HCT116 (cell line): Measurements from ENCODE around the gene EXOSC7. TPM values are rescaled to one million over a fixed set of nuclear protein-coding genes. Genes with fewer than 3 reads are reported as not detected.

Source experiments
- ATAC-seq: fragments of 200-7000 bp; cut with Tn5 transposase; 2 replicates; pipeline ENCODE4 v1.9.1; 2020; ENCODE audit warnings: mild to moderate bottlenecking, moderate library complexity
- BruUV-seq: library from RNA; stranded (reverse); fragments of 400-500 nt; replicated peaks from 2 replicates; lab custom pipeline; 2021; lab: Mats Ljungman, UMichigan
- CTCF ChIA-PET: fragments of 300-600 bp; sonication (Branson Sonifier 250); formaldehyde crosslinking; loops from one replicate; lab custom pipeline; 2021; ENCODE audit warnings: antibody characterized with exemption; lab: Charles Lee
- POLR2A ChIA-PET: fragments of 300-600, 350-600 bp; sonication (Branson Sonifier 250); formaldehyde crosslinking; loops from one replicate; lab custom pipeline; 2021; ENCODE audit warnings: antibody characterized with exemption; lab: Charles Lee
- RAD21 ChIA-PET, 2 experiments: fragments of 300-600 bp; sonication (Branson Sonifier 250); formaldehyde crosslinking; loops; one replicate each; lab custom pipeline; 2023; ENCODE audit warnings: low total read pairs in 2 of 2; ENCODE audit not compliant: uncharacterized antibody in 2 of 2, unreplicated experiment in 2 of 2, low non-redundant PET in 1 of 2; lab: Charles Lee
- DNase-seq: peaks from one replicate; pipeline ENCODE4 v3.0.0-alpha.2; 2010; ENCODE audit warnings: low read depth, low spot score
- H2AFZ ChIP-seq: fragments of 200-600 bp; shearing (Covaris generic), sonication (generic); 2 replicates; pipeline ENCODE4 v1.6.1; 2017; ENCODE audit warnings: low read depth, mixed run types, mixed read lengths, antibody characterized with exemption, low read length; ENCODE audit not compliant: poor library complexity, severe bottlenecking
- H3K27ac ChIP-seq: 2 replicates; pipeline ENCODE4 v1.5.1; 2012; ENCODE audit warnings: low read depth, low read length
- H3K27me3 ChIP-seq: fragments of 200-600 bp; sonication (generic); 2 replicates; pipeline ENCODE4 v1.6.1; 2016; ENCODE audit warnings: mixed run types, low read length, mixed read lengths; ENCODE audit not compliant: insufficient read depth
- H3K36me3 ChIP-seq, 2 experiments: fragments of 200-500 bp in 1 of 2; fragments of 200-600 bp in 1 of 2; sonication (Bioruptor generic) in 1 of 2; sonication (generic) in 1 of 2; 2 replicates each; pipeline versions ENCODE4 v1.5.1 to v1.6.1; 2014 to 2016; ENCODE audit warnings: low read length in 2 of 2, inconsistent platforms in 1 of 2, mixed read lengths in 1 of 2, mixed run types in 1 of 2; ENCODE audit not compliant: insufficient read depth in 2 of 2, control insufficient read depth in 1 of 2
- H3K4me1 ChIP-seq, 2 experiments: fragments of 200-600 bp in 1 of 2; sonication (generic) in 1 of 2; 2 replicates each; pipeline versions ENCODE4 v1.5.1 to v1.6.1; 2012 to 2017; ENCODE audit warnings: low read length in 2 of 2, inconsistent platforms in 1 of 2, mild to moderate bottlenecking in 1 of 2, mixed read lengths in 1 of 2, mixed run types in 1 of 2, moderate library complexity in 1 of 2; ENCODE audit not compliant: insufficient read depth in 2 of 2, control insufficient read depth in 1 of 2
- H3K4me2 ChIP-seq: fragments of 200-600 bp; sonication (generic); 2 replicates; pipeline ENCODE4 v1.6.1; 2017; ENCODE audit warnings: mixed run types, low read length, mixed read lengths
- H3K4me3 ChIP-seq, 2 experiments: fragments of 200-600 bp in 1 of 2; sonication (generic) in 1 of 2; replicated peaks in 1 of 2; 2 replicates each; pipeline ENCODE4 v1.5.1; 2011 to 2016; ENCODE audit warnings: low read length in 2 of 2, control low read depth in 1 of 2, low read depth in 1 of 2, mild to moderate bottlenecking in 1 of 2, mixed read lengths in 1 of 2, mixed run types in 1 of 2
- H3K79me2 ChIP-seq: fragments of 200-600 bp; sonication (generic); 2 replicates; pipeline ENCODE4 v1.6.1; 2017; ENCODE audit warnings: mild to moderate bottlenecking, mixed run types, low read length, moderate library complexity, mixed read lengths; ENCODE audit not compliant: insufficient read depth
- H3K9ac ChIP-seq: fragments of 200-600 bp; sonication (generic); 2 replicates; pipeline ENCODE4 v1.6.1; 2016; ENCODE audit warnings: low read length, mixed read lengths
- H3K9me2 ChIP-seq: fragments of 200-600 bp; sonication (generic), shearing (Covaris generic); 2 replicates; pipeline ENCODE4 v1.6.1; 2017; ENCODE audit warnings: mixed run types, mild to moderate bottlenecking, moderate library complexity; ENCODE audit not compliant: insufficient read depth
- H3K9me3 ChIP-seq, 2 experiments: fragments of 200-500 bp in 1 of 2; fragments of 200-600 bp in 1 of 2; sonication (Bioruptor generic) in 1 of 2; sonication (generic) in 1 of 2; 2 replicates each; pipeline ENCODE4 v1.6.1; 2014 to 2017; ENCODE audit warnings: low read length in 2 of 2, mixed read lengths in 2 of 2, inconsistent platforms in 1 of 2, low read depth in 1 of 2, mild to moderate bottlenecking in 1 of 2, mixed run types in 1 of 2, moderate library complexity in 1 of 2; ENCODE audit not compliant: control insufficient read depth in 1 of 2, insufficient read depth in 1 of 2
- H4K20me1 ChIP-seq: fragments of 200-600 bp; sonication (generic), shearing (Covaris generic); 2 replicates; pipeline ENCODE4 v1.6.1; 2017; ENCODE audit warnings: mixed run types, mild to moderate bottlenecking, moderate library complexity; ENCODE audit not compliant: insufficient read depth
- CBX3 ChIP-seq: IDR thresholded peaks from 2 replicates; pipeline ENCODE4 v1.6.1; 2012; ENCODE audit warnings: low read depth
- CEBPB ChIP-seq: IDR thresholded peaks from 2 replicates; pipeline ENCODE4 v1.6.1; 2012; ENCODE audit warnings: low read depth
- EGR1 ChIP-seq: IDR thresholded peaks from 2 replicates; pipeline ENCODE4 v1.6.1; 2012; ENCODE audit warnings: low read depth
- ELF1 ChIP-seq: IDR thresholded peaks from 2 replicates; pipeline ENCODE4 v1.6.1; 2012; ENCODE audit warnings: low read depth, borderline replicate concordance
- EZH2phosphoT487 ChIP-seq: fragments of 200-600 bp; IDR thresholded peaks from 2 replicates; pipeline ENCODE4 v1.6.1; 2018; ENCODE audit warnings: antibody characterized with exemption, borderline replicate concordance
- FOSL1 ChIP-seq: IDR thresholded peaks from 2 replicates; pipeline ENCODE4 v1.6.1; 2012; ENCODE audit warnings: low read depth
- MAX ChIP-seq: IDR thresholded peaks from 2 replicates; pipeline ENCODE4 v1.6.1; 2012
- POLR2A ChIP-seq: IDR thresholded peaks from 2 replicates; pipeline ENCODE4 v1.7.0; 2011; ENCODE audit warnings: borderline replicate concordance; ENCODE audit not compliant: insufficient read depth, insufficient read length; ENCODE audit errors: extremely low read depth
- POLR2AphosphoS5 ChIP-seq: IDR thresholded peaks from 2 replicates; pipeline ENCODE4 v1.6.1; 2011; ENCODE audit warnings: mild to moderate bottlenecking, low read depth, low read length, moderate library complexity
- REST ChIP-seq: IDR thresholded peaks from 2 replicates; pipeline ENCODE4 v1.6.1; 2012; ENCODE audit warnings: low read depth
- SIN3A ChIP-seq: IDR thresholded peaks from 2 replicates; pipeline ENCODE4 v1.6.1; 2012; ENCODE audit warnings: low read depth
- SP1 ChIP-seq: IDR thresholded peaks from 2 replicates; pipeline ENCODE4 v1.6.1; 2012; ENCODE audit warnings: low read depth
- SRF ChIP-seq: IDR thresholded peaks from 2 replicates; pipeline ENCODE4 v1.6.1; 2012; ENCODE audit warnings: low read depth
- YY1 ChIP-seq: IDR thresholded peaks from 2 replicates; pipeline ENCODE4 v1.6.1; 2011; ENCODE audit warnings: low read length, low read depth, moderate library complexity, mild to moderate bottlenecking; ENCODE audit not compliant: insufficient replicate concordance; ENCODE audit errors: extremely low read depth
- ZFX ChIP-seq: fragments of 450-650 bp; IDR thresholded peaks from 2 replicates; pipeline ENCODE4 v1.6.1; 2017
- intact Hi-C: fragments of 100-400 bp; cut with micrococcal nuclease; formaldehyde crosslinking; loops from 2 replicates; pipeline ENCODE4 v1.10.0; 2022
- total RNA-seq: library from RNA; stranded (reverse); gene quantifications from one replicate; pipeline ENCODE4 v1.2.1, GENCODE V29; 2021; ENCODE audit not compliant: unreplicated experiment

The EXOSC7 gene
- total RNA-seq, 1 experiment from 2014 or later, result 72.6 TPM

GRCh38 chr3:45003859-45004258 lies 27.8 kb downstream of the EXOSC7 start:
- intact Hi-C loops, result no loop called here
- POLR2A ChIA-PET, result interaction anchor here (0.7 kb wide), 1 partner anchor 10 kb away, joined by 3 read pairs; no protein-coding TSS in a partner anchor
- Histone ChIP-seq H3K27ac (no peak overlapping the region), H3K4me3 (no peak overlapping the region), H3K4me1 (no peaks in the 10 kb centered on the region), H3K79me2 (peaks cover 4% of the 10 kb centered on the region), H3K9me3 (no peaks in the 10 kb centered on the region), H3K9me2 (no peaks in the 10 kb centered on the region), H3K27me3 (no peaks in the 10 kb centered on the region), H3K9ac (no peak overlapping the region), H3K4me2 (no peak overlapping the region), H3K36me3 (peaks cover 28 to 39% of the 10 kb centered on the region in 2 experiments; a peak in 3 of 4 replicates), H4K20me1 (no peaks in the 10 kb centered on the region), H2AFZ (no peak overlapping the region)
- no TSS peak for BruUV-seq
- ATAC-seq, result no peak
- RAD21 ChIA-PET, result no interaction called here
- DNase-seq, result no peak
- CTCF ChIA-PET, result no interaction called here
- TF ChIP-seq FOSL1 (no peak), ZFX (no peak), SIN3A (no peak), REST (no peak), POLR2AphosphoS5 (no peak), MAX (no peak), ELF1 (no peak), SRF (no peak), YY1 (no peak), EGR1 (no peak), SP1 (no peak), POLR2A (no peak), EZH2phosphoT487 (no peak), CBX3 (no peak), CEBPB (no peak)
